Astrocyte (in vitro differentiated cells and primary cell): ENCODE data around the gene AP5B1. TPM values are rescaled to one million over a fixed set of nuclear protein-coding genes. Genes with fewer than 3 reads are reported as not detected.

ENCODE experiments used
- DNase-seq: peaks from one replicate; pipeline ENCODE4 v3.0.0-alpha.2; 2010; ENCODE audit warnings: low read depth
- FAIRE-seq: peaks from 2 replicates; lab custom pipeline; 2011; peaks lifted over from hg19 to GRCh38; lab: Jason Lieb, UNC
- H2AFZ ChIP-seq: 2 replicates; pipeline ENCODE4 v1.6.0; 2012; ENCODE audit warnings: low read depth, low read length, inconsistent platforms
- H3K27ac ChIP-seq: 2 replicates; pipeline ENCODE4 v1.5.1; 2011; ENCODE audit warnings: low read depth, low read length, inconsistent platforms
- H3K27me3 ChIP-seq: 2 replicates; pipeline ENCODE4 v1.6.0; 2011; ENCODE audit warnings: low read length, inconsistent platforms; ENCODE audit not compliant: insufficient read depth
- H3K36me3 ChIP-seq: 2 replicates; pipeline ENCODE4 v1.5.1; 2011; ENCODE audit warnings: low read length, inconsistent platforms; ENCODE audit not compliant: insufficient read depth
- H3K4me1 ChIP-seq: 2 replicates; pipeline ENCODE4 v1.5.1; 2011; ENCODE audit warnings: low read length, inconsistent platforms; ENCODE audit not compliant: insufficient read depth
- H3K4me2 ChIP-seq: 2 replicates; pipeline ENCODE4 v1.6.0; 2012; ENCODE audit warnings: low read length, inconsistent platforms
- H3K4me3 ChIP-seq: 2 replicates; pipeline ENCODE4 v1.5.1; 2011; ENCODE audit warnings: low read depth, mild to moderate bottlenecking, low read length, inconsistent platforms; ENCODE audit not compliant: insufficient read depth
- H3K79me2 ChIP-seq: 2 replicates; pipeline ENCODE4 v1.6.0; 2012; ENCODE audit warnings: mild to moderate bottlenecking, low read length, inconsistent platforms; ENCODE audit not compliant: insufficient read depth
- H3K9ac ChIP-seq: 2 replicates; pipeline ENCODE4 v1.6.0; 2012; ENCODE audit warnings: mild to moderate bottlenecking, low read length, inconsistent platforms
- H3K9me3 ChIP-seq: 2 replicates; pipeline ENCODE4 v1.5.1; 2012; ENCODE audit warnings: low read depth, mild to moderate bottlenecking, low read length, inconsistent platforms; ENCODE audit not compliant: insufficient read depth
- H4K20me1 ChIP-seq: 2 replicates; pipeline ENCODE4 v1.6.0; 2012; ENCODE audit warnings: low read length, inconsistent platforms; ENCODE audit not compliant: insufficient read depth
- H3K27ac Mint-ChIP-seq: one replicate; pipeline ENCODE4 v1.8.0; 2021; ENCODE audit warnings: mild to moderate bottlenecking, mixed read lengths; ENCODE audit not compliant: unreplicated experiment
- H3K27me3 Mint-ChIP-seq: one replicate; pipeline ENCODE4 v1.8.0; 2021; ENCODE audit warnings: low read depth, mixed read lengths; ENCODE audit not compliant: unreplicated experiment
- H3K36me3 Mint-ChIP-seq: one replicate; pipeline ENCODE4 v1.8.0; 2021; ENCODE audit warnings: low read depth, mixed read lengths; ENCODE audit not compliant: unreplicated experiment
- H3K4me1 Mint-ChIP-seq: one replicate; pipeline ENCODE4 v1.8.0; 2021; ENCODE audit warnings: low read depth, mixed read lengths; ENCODE audit not compliant: unreplicated experiment
- H3K4me3 Mint-ChIP-seq: one replicate; pipeline ENCODE4 v1.8.0; 2021; ENCODE audit warnings: mild to moderate bottlenecking, moderate library complexity, mixed read lengths; ENCODE audit not compliant: unreplicated experiment
- H3K9me3 Mint-ChIP-seq: one replicate; pipeline ENCODE4 v1.8.0; 2021; ENCODE audit warnings: mild to moderate bottlenecking, mixed read lengths; ENCODE audit not compliant: unreplicated experiment
- EZH2 ChIP-seq: IDR thresholded peaks from 2 replicates; pipeline ENCODE4 v1.6.1; 2012; ENCODE audit warnings: mild to moderate bottlenecking, low read length, inconsistent platforms; ENCODE audit not compliant: insufficient read depth
- total RNA-seq: library from RNA; stranded (reverse); gene quantifications from 2 replicates; pipeline ENCODE4 v1.2.1, GENCODE V29; 2021
- TF ChIP-seq, protein P1 (sequence below): IDR thresholded peaks from 2 replicates; pipeline ENCODE4 v1.5.1; 2011; ENCODE audit warnings: low read depth, mild to moderate bottlenecking, inconsistent platforms, low read length, moderate library complexity; ENCODE audit not compliant: insufficient read depth

Gene AP5B1
- total RNA-seq, 1 donor from 2014 or later = 10.9 TPM

GRCh38 chr11:65797711-65798110 lies 16.9 kb upstream of the AP5B1 start:
- no peaks in the 10 kb centered on the region for H4K20me1 ChIP-seq
- H3K36me3 ChIP-seq = no peaks in the 10 kb centered on the region
- no peak overlapping the region for H3K27ac Mint-ChIP-seq
- no peak for FAIRE-seq
- no peaks in the 10 kb centered on the region for H3K4me1 Mint-ChIP-seq
- no peak overlapping the region for H3K4me3 Mint-ChIP-seq
- peaks cover 53% of the 10 kb centered on the region for H3K27me3 Mint-ChIP-seq
- H3K79me2 ChIP-seq = no peaks in the 10 kb centered on the region
- no peak overlapping the region for H3K27ac ChIP-seq
- H3K27me3 ChIP-seq = peaks cover 11% of the 10 kb centered on the region
- no peak for DNase-seq
- H3K4me3 ChIP-seq = no peak overlapping the region
- H3K36me3 Mint-ChIP-seq = no peaks in the 10 kb centered on the region
- no peaks in the 10 kb centered on the region for H3K9me3 ChIP-seq
- H3K9ac ChIP-seq = no peak overlapping the region
- TF ChIP-seq, protein P1, sequence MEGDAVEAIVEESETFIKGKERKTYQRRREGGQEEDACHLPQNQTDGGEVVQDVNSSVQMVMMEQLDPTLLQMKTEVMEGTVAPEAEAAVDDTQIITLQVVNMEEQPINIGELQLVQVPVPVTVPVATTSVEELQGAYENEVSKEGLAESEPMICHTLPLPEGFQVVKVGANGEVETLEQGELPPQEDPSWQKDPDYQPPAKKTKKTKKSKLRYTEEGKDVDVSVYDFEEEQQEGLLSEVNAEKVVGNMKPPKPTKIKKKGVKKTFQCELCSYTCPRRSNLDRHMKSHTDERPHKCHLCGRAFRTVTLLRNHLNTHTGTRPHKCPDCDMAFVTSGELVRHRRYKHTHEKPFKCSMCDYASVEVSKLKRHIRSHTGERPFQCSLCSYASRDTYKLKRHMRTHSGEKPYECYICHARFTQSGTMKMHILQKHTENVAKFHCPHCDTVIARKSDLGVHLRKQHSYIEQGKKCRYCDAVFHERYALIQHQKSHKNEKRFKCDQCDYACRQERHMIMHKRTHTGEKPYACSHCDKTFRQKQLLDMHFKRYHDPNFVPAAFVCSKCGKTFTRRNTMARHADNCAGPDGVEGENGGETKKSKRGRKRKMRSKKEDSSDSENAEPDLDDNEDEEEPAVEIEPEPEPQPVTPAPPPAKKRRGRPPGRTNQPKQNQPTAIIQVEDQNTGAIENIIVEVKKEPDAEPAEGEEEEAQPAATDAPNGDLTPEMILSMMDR = no peak
- no peak for TF ChIP-seq EZH2
- no peaks in the 10 kb centered on the region for H3K9me3 Mint-ChIP-seq
- no peaks in the 10 kb centered on the region for H3K4me1 ChIP-seq
- no peak overlapping the region for H2AFZ ChIP-seq
- H3K4me2 ChIP-seq = no peak overlapping the region

DNA sequence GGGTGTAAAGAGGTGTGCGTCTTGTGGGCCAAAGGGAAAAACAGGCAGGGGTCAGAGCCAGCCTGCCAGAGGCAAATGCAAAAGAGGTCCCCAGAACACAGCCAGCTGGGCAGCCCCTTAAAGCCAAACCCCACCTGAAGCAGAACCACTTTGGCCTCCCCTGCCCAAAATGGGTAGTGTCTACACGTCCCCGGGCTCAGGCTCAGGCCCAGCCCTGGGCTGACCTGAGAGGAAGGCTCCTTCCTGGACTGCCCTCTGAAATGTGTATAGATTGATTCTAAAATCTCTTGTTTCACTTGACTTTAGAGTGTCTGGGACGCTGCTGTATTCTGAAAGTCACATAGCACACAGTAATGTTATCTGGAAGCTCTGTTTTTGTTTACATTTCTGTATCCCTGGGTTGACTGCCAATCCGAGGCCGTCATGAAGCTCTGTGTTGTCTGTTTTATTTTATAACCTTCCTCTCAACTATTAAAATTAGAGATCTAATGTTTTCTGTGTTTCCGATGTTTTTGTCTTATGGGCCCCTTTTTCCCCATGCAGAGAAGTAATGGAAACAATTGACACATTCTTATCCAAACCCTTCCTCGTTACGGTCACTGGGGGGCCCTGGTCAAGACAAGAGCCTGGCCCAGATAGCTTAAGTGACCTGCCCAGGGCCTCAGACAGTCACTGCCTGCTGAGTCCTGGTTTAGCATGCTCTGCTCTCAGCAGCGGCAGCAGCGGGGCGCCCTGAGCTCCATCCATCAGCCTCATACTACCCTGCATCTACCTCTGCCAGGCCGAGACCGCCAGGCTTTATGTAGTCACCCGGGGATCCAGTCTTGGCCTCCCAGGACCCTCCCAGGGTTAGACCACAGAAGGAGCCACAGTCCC lies 16.2 kb upstream of the AP5B1 start:
- H3K4me1 Mint-ChIP-seq = no peaks in the 10 kb centered on the region
- no peaks in the 10 kb centered on the region for H3K36me3 Mint-ChIP-seq
- no peaks in the 10 kb centered on the region for H3K79me2 ChIP-seq
- no peak for TF ChIP-seq EZH2
- TF ChIP-seq, protein P1 = no peak
- no peak overlapping the region for H3K9ac ChIP-seq
- H3K36me3 ChIP-seq = no peaks in the 10 kb centered on the region
- no peak overlapping the region for H3K27ac ChIP-seq
- no peaks in the 10 kb centered on the region for H3K9me3 ChIP-seq
- peaks cover 11% of the 10 kb centered on the region for H3K27me3 ChIP-seq
- peak overlapping the region; percentile 11 for H3K4me3 Mint-ChIP-seq
- DNase-seq (no peak), FAIRE-seq (no peak)
- no peaks in the 10 kb centered on the region for H4K20me1 ChIP-seq
- H3K9me3 Mint-ChIP-seq = no peaks in the 10 kb centered on the region
- no peak overlapping the region for H3K4me2 ChIP-seq
- no peak overlapping the region for H3K27ac Mint-ChIP-seq
- H3K4me3 ChIP-seq = no peak overlapping the region
- no peaks in the 10 kb centered on the region for H3K4me1 ChIP-seq
- no peak overlapping the region for H2AFZ ChIP-seq
- H3K27me3 Mint-ChIP-seq = peaks cover 59% of the 10 kb centered on the region
